GM21367 (cell line): ENCODE measurements around the gene USP40.
"Not testable (repeated sequence)": the region's sequence is repeated elsewhere in the genome, so short reads cannot be mapped to it uniquely, and the experiment has no call there.

ENCODE experiments used
- ATAC-seq: cut with Tn5 transposase; IDR thresholded peaks from one replicate; pipeline ENCODE4 v1.9.1; 2021; ENCODE audit not compliant: unreplicated experiment

The USP40 gene

GRCh38 chr2:233566141-233566956, at the start of gene USP40:
TSS of gene USP40 (minus strand) at chr2:233566782. CDS start at chr2:233565554, 1,228 bp downstream.
- ATAC-seq = peak; percentile 66

GRCh38 chr2:233611284-233611683, 44.7 kb upstream of the USP40 start:
- no peak for ATAC-seq

GRCh38 chr2:233605680-233606079, 39.1 kb upstream of the USP40 start:
- ATAC-seq = no peak

- no peak for ATAC-seq
Observed at GRCh38 chr2:233604826-233605225, 38.2 kb upstream of the USP40 start.

- no peak for ATAC-seq
Observed at GRCh38 chr2:233603520-233603919, 36.9 kb upstream of the USP40 start.

- ATAC-seq = no peak
Observed at GRCh38 chr2:233602076-233602475, 35.5 kb upstream of the USP40 start.

- no peak for ATAC-seq
Observed at GRCh38 chr2:233600386-233600785, 33.8 kb upstream of the USP40 start.

GRCh38 chr2:233598952-233599351, 32.4 kb upstream of the USP40 start:
- no peak for ATAC-seq

GRCh38 chr2:233597522-233597921, 30.9 kb upstream of the USP40 start:
- ATAC-seq = no peak

GRCh38 chr2:233593201-233593600, 26.6 kb upstream of the USP40 start:
- ATAC-seq = no peak

- not testable (repeated sequence) for ATAC-seq
Observed at GRCh38 chr2:233592706-233593105, 26.1 kb upstream of the USP40 start.

GRCh38 chr2:233588400-233588799, 21.8 kb upstream of the USP40 start:
- no peak for ATAC-seq

- no peak for ATAC-seq
Observed at GRCh38 chr2:233584210-233584609, 17.6 kb upstream of the USP40 start.

GRCh38 chr2:233583217-233583965, 16.8 kb upstream of the USP40 start:
- not testable (repeated sequence) for ATAC-seq

GRCh38 chr2:233577341-233577740, 10.8 kb upstream of the USP40 start:
- not testable (repeated sequence) for ATAC-seq

GRCh38 chr2:233572468-233572867, 5.9 kb upstream of the USP40 start:
- no peak for ATAC-seq

- ATAC-seq = no peak
Observed at GRCh38 chr2:233571462-233571861, 4.9 kb upstream of the USP40 start.

- no peak for ATAC-seq
Observed at GRCh38 chr2:233571001-233571400, 4.4 kb upstream of the USP40 start.

- no peak for ATAC-seq
Observed at GRCh38 chr2:233565685-233566140, 869 bp downstream of the USP40 start.

- no peak for ATAC-seq
Observed at GRCh38 chr2:233563663-233564430, 2.7 kb downstream of the USP40 start.
